Erythroblast (primary cell): ENCODE results near the gene POLD3.
"Not testable (repeated sequence)": the region's sequence is repeated elsewhere in the genome, so short reads cannot be mapped to it uniquely, and the experiment has no call there.

Source experiments
- DNase-seq, 2 experiments: peaks; one replicate each; lab custom pipeline; 2025; lab: John Stamatoyannopoulos, UW
- GATA1 ChIP-seq: IDR thresholded peaks from 2 replicates; pipeline ENCODE4 v1.6.1; 2011; ENCODE audit warnings: low read depth, mild to moderate bottlenecking, control low read depth, low read length, moderate library complexity
- POLR2A ChIP-seq: IDR thresholded peaks from 2 replicates; pipeline ENCODE4 v1.6.1; 2011; ENCODE audit warnings: mild to moderate bottlenecking, low read length

POLD3 gene

GRCh38 chr11:74636630-74637184, 44.3 kb downstream of the POLD3 start:
- TF ChIP-seq GATA1 (no peak), POLR2A (no peak)
- DNase-seq = no peak

- no peak for DNase-seq
Observed at GRCh38 chr11:74637700-74638099, 45.3 kb downstream of the POLD3 start.

GRCh38 chr11:74638869-74639268, 46.5 kb downstream of the POLD3 start:
- TF ChIP-seq POLR2A (no peak), GATA1 (no peak)
- no peak for DNase-seq

More at GRCh38 chr11:74637700-74638099, 45.3 kb downstream of the POLD3 start:
- TF ChIP-seq POLR2A (no peak), GATA1 (no peak)

- TF ChIP-seq POLR2A = no peak
- TF ChIP-seq GATA1 = no peak
- no peak for DNase-seq
Observed at GRCh38 chr11:74639533-74639932, 47.2 kb downstream of the POLD3 start.

- no peak for DNase-seq
- no peak for TF ChIP-seq POLR2A
- TF ChIP-seq GATA1 = no peak
Observed at GRCh38 chr11:74641289-74641688, 48.9 kb downstream of the POLD3 start.

GRCh38 chr11:74641905-74642304, 49.5 kb downstream of the POLD3 start:
- no peak for TF ChIP-seq POLR2A
- no peak for TF ChIP-seq GATA1
- DNase-seq = no peak

GRCh38 chr11:74642912-74643311, 50.5 kb downstream of the POLD3 start:
- TF ChIP-seq POLR2A (no peak), GATA1 (no peak)
- peak in 1 of 2 experiments; percentile 22 for DNase-seq

GRCh38 chr11:74644081-74644480, 51.7 kb downstream of the POLD3 start:
- TF ChIP-seq GATA1 (no peak), POLR2A (no peak)
- DNase-seq = no peak

- DNase-seq = no peak
- TF ChIP-seq POLR2A (no peak), GATA1 (no peak)
Observed at GRCh38 chr11:74646215-74646614, 53.8 kb downstream of the POLD3 start.

GRCh38 chr11:74646954-74647353, 54.6 kb downstream of the POLD3 start:
- no peak for DNase-seq
- TF ChIP-seq GATA1 = no peak
- no peak for TF ChIP-seq POLR2A

- TF ChIP-seq POLR2A = no peak
- no peak for DNase-seq
Observed at GRCh38 chr11:74647404-74647803, 55.0 kb downstream of the POLD3 start.

- DNase-seq = no peak
- TF ChIP-seq GATA1 (no peak), POLR2A (no peak)
Observed at GRCh38 chr11:74647831-74648230, 55.4 kb downstream of the POLD3 start.

GRCh38 chr11:74648894-74649293, 56.5 kb downstream of the POLD3 start:
- no peak for DNase-seq
- TF ChIP-seq GATA1 (no peak), POLR2A (no peak)

- TF ChIP-seq GATA1 = no peak
- peak in 1 of 2 experiments; percentile 32 for DNase-seq
Observed at GRCh38 chr11:74650498-74650897, 58.1 kb downstream of the POLD3 start.

GRCh38 chr11:74654976-74655375, 62.6 kb downstream of the POLD3 start:
- DNase-seq = no peak
- TF ChIP-seq POLR2A (no peak), GATA1 (no peak)

- not testable (repeated sequence) for DNase-seq
Observed at GRCh38 chr11:74659124-74659523, 66.7 kb downstream of the POLD3 start.
